HTERT RPE-1 (cell line): ENCODE data around the gene EPB41L1.

Experiments used
- in situ Hi-C: fragments of 300-500 bp; cut with MboI; formaldehyde crosslinking; loops from 4 replicates; pipeline ENCODE4 v1.14.3; 2020; ENCODE audit warnings: low sequenced_read_pairs

The EPB41L1 gene

DNA sequence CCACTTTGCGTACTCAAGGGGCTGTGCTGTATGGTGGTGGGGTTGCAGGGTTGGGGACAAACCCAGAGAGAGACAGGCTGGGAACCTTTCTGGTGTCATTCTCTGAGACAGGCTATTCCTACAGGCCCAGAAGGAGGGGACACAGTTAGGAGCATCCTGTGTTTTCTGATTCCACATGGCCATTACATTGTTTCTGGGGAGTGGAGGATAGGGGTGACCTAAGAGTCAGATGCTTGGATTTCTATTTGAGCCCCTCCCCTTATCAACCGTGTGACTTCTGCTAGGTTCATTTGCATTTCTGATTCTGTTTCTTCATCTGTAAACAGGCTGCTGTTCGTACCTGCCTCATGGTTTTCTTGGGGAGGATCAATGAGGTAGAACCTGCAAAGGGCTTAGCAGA, 29.4 kb upstream of the EPB41L1 start:
- in situ Hi-C loops = loop anchor here (25.0 kb wide), 1 partner anchor 138 kb away; no protein-coding TSS in a partner anchor

DNA sequence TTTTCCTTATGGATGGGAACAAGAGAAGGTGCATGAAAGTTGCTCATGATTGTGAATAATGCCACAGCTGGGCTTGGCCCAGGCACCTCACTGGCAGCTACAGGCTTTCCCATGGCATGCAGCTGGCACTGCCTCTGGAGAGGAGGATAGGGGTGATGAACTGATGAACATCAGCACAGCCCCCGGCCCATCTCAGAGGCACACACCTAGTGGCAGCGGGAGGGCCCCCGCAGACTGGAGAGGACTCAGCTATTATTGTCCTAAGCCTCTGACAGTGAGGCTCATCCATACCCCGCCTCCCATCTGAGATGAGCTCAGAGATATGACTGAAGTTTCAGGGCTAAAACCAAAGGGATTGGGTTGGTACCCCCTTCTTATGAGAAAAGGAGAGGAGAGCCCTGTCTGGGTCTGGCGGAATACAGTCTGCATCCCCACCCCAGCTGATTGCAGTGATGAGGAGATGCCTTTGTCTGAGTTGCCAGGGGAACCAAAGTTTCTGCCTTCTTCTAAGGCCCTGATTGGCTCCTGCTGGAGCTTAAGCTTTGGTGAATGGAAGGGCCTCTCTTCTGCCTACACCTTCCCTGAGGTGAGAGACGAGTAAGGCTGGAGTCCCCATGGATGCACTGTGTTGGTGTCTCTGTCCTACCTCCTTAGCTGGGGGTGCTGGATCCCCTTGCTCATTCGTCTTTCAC, 27.6 kb upstream of the EPB41L1 start:
- in situ Hi-C loops = loop anchor here (25.0 kb wide), 1 partner anchor 140 kb away; no protein-coding TSS in a partner anchor

DNA sequence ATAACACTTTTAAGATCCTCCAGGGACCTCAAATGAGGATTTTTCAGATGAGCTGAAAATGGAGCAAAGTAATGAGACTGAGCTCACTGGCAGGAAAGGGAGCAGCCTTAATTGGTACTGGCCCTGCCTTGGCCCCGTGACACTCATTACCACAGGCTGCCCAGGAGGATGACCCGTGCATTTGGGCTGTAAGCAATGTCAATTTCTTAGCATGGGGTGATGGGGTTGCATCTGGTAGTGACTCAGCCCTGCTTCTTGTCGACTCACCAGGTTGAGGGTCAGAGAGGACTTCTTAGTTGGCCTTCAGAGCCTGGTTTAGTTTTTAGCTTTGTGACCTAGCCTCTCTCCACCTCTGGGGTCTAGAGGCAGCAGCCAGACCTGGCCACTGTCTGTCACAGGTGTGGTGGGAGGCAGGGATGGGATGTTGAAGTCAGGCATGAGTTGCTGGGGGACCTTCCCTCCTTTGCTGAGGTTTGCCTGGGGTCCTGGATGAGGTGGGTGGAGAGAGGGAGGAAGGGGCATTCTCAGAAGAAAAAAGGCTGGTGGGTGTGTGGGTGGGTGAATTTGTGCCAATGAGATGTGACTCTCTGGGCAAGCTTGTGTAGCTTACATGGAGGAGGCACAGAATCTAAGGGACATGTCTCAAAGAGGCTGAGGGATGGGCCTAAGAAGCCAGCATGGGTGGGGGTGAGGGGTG, 25.9 kb upstream of the EPB41L1 start:
- in situ Hi-C loops = loop anchor here (25.0 kb wide), 1 partner anchor 141 kb away; no protein-coding TSS in a partner anchor

DNA sequence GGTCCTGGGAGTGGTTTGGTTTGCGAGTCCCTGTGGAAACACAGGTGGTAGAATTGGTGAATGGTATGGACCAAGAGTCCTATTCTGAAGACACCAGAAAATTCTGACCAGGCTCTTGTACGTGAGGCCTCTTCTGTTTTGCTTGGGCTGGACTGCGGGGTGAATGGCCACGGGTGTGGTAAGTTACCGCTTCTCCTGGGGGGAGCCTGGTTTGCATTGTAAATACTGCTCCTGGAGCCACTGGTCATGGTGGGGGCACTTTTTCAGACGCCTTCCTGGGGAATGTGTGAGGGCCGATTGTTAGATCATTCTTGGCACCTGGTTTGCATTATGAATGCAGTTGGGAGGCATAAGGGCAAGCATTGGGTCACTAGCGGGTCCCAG, 25.4 kb upstream of the EPB41L1 start:
- in situ Hi-C loops = loop anchor here (25.0 kb wide), 1 partner anchor 142 kb away; no protein-coding TSS in a partner anchor

- in situ Hi-C loops = loop anchor here (25.0 kb wide), 1 partner anchor 143 kb away; no protein-coding TSS in a partner anchor
These were observed 24.1 kb upstream of the EPB41L1 start for GRCh38 chr20:36130390-36130789.

- in situ Hi-C loops = loop anchor here (25.0 kb wide), 1 partner anchor 146 kb away; no protein-coding TSS in a partner anchor
These were observed 21.7 kb upstream of the EPB41L1 start for GRCh38 chr20:36132802-36133211.

- in situ Hi-C loops = loop anchor here (25.0 kb wide), 1 partner anchor 147 kb away; no protein-coding TSS in a partner anchor
These were observed 20.7 kb upstream of the EPB41L1 start for GRCh38 chr20:36133821-36134220.

DNA sequence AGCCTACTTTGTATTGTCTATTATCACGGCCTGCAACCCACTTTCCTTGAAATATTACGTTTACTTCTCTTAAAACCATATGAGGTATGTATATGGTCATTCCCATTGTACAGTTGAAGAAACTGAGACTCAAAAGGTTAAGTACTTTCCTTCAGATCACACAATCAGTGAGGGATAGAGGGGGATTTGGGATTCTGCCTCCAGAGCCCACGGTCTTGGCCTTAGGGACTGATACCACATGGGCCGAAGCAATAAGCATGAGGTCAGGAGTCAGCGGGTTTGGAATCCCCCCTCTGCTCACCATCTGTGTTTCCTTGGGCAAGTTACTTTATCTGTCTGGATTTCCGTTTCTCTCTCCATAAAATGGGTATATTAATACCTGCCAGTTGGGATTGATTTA, 19.4 kb upstream of the EPB41L1 start:
- in situ Hi-C loops = loop anchor here (25.0 kb wide), 1 partner anchor 148 kb away; no protein-coding TSS in a partner anchor

DNA sequence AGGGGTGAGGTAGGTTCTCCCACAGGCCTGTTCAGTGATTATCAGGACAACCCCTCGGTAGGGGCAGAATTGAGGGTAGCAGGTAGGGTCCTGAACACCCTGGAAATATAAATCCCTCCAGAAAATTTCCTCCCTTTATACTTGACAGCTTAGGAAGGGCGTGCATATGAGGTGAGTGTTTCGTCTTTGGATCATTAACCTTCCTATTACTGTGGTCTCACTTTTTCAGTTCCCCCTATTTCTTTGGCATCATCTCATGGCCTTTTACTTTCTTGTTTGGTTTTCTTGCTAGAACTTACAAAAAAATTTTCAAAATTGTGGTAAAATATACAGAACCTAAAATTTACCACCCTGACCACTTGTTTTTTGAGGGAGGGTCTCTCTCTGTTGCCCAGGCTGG, 18.7 kb upstream of the EPB41L1 start:
- in situ Hi-C loops = loop anchor here (25.0 kb wide), 1 partner anchor 149 kb away; no protein-coding TSS in a partner anchor

DNA sequence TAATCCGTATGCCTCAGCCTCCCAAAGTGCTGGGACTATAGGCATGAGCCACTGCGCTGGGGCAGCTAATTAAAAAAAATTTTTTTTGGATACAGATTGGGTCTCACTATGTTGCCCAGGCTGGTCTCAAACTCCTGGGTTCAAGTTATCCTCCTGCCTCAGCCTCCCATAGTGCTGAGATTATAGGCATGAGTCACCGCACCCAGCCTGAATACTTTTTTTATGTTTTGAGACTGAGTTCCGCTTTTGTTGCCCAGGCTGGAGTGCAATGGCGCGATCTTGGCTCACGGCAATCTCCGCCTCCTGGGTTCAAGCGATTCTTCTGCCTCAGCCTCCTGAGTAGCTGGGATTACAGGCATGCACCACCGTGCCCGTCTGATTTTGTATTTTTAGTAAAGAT, 17.2 kb upstream of the EPB41L1 start:
- in situ Hi-C loops = loop anchor here (25.0 kb wide), 1 partner anchor 150 kb away; no protein-coding TSS in a partner anchor

DNA sequence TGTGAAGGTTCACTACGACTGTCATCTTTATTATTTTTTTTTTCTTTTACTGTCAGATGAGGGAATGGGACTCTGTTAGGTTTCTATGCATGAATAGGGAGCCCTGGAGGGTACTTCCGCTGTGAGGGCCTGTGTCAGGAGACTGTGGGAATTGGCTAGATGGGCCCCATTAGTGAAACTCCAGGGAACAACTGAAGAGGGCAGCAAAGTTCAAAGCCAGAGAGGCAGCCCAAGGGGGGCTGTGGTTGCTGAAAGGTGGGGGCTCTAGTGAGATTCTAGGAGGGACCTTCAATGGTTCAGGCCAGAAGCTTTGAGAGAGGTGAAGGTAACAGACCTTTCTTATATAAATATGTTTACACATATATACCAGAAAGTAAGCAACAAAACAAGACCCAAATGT, 13.2 kb upstream of the EPB41L1 start:
- in situ Hi-C loops = loop anchor here (25.0 kb wide), 1 partner anchor 154 kb away; no protein-coding TSS in a partner anchor

DNA sequence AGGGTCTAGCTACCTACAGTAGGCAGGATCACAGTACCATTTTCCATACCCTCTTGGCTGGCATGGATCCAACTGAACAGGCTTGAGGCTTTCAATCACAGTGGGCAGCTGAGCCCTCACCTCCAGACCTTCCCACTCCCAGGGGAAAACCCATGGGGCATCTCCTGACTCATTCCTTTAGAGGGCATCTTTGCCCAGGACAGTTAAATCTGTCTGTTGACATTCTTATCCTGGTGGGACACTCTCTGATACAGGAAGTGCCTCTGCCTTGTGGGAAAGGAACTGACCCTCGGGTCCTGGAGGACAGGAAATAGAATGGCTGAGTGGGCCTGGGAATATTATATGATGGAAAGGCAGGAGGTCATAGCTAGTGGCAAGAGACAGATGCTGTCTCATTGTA, 10.2 kb upstream of the EPB41L1 start:
- in situ Hi-C loops = loop anchor here (25.0 kb wide), 1 partner anchor 157 kb away; no protein-coding TSS in a partner anchor

DNA sequence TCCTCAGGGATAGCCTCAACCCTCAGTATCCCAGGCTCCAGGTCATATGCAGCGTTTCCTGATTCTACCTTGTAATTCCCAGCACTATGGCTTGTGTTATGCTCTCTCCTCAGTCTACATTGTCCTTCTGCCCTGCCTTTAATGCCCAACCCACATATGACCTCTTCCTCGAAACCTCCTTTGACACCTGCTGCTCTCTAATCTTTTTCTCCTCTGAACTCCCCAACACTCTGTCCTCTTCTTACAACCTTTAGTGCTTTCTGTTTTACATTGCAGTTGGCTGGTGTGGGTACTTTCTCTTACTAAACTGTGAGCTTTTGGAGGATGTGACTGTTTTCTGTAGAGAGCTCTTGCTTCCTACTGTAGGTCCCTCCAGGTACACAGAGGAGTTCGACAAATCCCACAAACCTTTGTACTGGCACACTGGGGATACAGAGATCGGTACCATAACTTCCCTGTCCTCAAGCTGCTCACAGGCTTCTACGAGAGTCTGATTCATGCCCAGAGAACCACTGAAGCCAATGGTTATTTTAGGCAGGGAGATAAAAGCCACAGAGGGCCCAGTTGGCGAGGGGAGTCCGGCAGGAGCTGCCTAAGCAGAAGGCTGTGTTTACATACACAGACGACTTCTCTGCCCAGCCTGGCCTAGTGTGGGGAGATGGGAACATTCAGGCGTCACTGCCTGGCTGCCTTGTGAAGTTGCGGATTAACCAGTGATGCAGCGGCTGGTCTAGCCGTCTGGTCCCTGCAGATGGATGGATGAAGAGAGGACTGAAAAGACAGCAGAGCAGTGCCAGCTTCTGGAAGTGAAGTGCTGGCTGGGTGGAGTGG, 8.4 kb upstream of the EPB41L1 start:
- in situ Hi-C loops = loop anchor here (25.0 kb wide), 1 partner anchor 159 kb away; no protein-coding TSS in a partner anchor

GRCh38 chr20:36147690-36148089, 6.8 kb upstream of the EPB41L1 start:
- in situ Hi-C loops = loop anchor here (25.0 kb wide), 1 partner anchor 160 kb away; no protein-coding TSS in a partner anchor

DNA sequence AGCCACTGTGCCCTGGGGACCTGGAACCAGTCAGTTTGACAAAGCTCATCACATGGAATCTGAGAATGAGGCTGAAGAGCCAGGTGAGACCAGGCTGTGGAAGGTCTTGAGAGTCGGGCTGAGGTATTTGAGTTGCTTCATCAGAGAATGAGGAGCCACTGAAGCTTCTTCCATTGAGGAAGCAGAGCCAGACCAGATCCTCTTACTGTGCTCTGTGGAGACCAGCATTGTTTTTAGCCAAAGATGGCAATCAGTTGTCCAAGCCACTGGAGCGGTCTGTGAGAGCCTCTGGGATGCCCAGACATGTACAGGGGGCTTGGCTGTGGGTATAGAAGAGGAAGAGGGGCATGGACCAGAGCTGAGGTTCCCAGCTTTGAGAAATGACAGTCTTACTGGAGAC, 6.1 kb upstream of the EPB41L1 start:
- in situ Hi-C loops = loop anchor here (25.0 kb wide), 1 partner anchor 161 kb away; no protein-coding TSS in a partner anchor

DNA sequence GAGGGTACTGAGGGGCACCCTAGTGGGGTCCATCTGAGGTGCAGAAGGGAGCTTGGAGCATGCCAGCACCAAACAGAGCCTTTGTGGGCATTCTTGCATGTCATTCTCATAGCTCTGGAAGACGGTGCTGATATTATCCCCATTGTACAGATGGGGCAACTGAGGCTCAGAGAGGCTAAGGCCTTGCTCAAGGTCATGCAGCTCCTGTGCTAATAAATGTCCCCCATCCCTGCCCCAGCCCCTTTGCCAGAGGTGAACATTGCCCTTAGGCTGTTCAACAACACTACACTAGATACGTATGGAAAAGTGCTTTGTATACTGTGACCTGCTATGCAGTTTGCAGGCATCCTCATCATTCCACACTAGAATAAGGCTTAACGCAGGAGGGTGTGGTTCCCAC, 5.5 kb upstream of the EPB41L1 start:
- in situ Hi-C loops = loop anchor here (25.0 kb wide), 1 partner anchor 162 kb away; no protein-coding TSS in a partner anchor

DNA sequence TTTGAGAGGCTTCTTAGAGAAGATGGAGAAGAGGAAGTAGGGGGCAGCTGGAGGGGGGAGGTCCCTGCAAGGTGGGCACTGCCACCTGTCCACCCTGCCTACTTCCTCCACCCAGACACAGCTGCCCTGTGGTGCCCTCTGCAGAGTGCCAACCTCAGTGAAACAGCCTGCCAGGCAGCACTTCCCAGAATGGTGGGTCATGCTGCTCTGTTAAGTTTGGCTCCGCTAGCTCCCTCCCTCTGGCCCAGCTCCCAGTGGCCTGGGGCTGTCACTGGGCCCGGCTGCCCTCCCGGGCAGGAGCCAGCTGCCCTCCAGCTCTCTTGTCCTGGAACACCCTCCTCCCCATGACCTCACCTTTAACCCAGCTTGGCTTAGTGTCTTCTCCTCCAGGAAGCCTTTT, 5.1 kb upstream of the EPB41L1 start:
- in situ Hi-C loops = loop anchor here (25.0 kb wide), 1 partner anchor 162 kb away; no protein-coding TSS in a partner anchor

DNA sequence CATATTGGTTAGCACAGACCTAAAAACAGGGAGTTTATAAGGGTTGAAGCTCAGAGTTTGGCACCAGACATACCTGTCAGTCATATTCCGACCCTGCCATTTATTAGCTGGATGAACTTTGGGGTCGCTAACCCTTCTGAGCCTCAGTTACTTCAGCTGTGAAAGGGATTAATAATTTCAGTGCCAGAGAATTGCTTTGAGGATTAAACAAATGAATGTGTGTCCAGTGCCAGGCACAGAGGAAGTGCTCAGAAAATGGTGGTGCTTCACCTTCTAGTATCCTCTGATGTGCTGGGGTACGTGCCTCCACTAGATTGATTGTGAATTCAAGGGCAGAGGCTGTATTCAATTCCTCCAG, 4.1 kb upstream of the EPB41L1 start:
- in situ Hi-C loops = no loop called here

DNA sequence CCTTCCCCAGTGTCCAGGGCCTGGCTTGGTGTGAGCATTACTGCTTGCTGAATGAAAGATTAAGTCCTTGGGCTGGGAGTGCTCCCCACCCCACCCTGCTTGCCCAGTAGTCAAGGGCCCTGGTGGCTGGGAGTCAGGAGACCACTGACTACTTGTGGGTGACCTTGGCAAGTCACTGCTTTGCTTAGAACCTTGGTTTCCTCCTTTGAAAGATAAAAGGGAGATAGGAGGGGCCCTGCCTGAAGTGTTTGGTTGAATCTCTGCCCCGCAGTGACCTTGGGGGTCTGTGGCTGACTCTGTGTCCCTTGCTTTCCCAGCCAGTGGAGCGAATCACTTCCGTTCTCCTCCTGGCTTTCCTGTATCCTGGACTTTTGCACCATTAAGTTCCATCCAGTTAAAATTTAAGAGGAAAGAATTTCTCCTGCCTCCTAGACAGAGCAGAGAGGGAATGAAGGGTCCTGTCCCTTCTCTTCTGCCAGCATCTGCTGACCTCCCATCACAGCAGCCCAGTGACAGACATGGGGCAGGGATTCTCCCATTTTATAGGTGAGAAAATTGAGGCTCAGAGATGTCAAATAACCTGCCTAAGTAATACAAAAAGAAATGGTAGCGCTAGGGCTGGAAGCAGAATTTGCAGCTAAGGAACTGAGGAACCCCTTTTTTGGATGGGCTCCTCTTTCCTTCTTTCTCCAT, 3.5 kb upstream of the EPB41L1 start:
- in situ Hi-C loops = no loop called here

DNA sequence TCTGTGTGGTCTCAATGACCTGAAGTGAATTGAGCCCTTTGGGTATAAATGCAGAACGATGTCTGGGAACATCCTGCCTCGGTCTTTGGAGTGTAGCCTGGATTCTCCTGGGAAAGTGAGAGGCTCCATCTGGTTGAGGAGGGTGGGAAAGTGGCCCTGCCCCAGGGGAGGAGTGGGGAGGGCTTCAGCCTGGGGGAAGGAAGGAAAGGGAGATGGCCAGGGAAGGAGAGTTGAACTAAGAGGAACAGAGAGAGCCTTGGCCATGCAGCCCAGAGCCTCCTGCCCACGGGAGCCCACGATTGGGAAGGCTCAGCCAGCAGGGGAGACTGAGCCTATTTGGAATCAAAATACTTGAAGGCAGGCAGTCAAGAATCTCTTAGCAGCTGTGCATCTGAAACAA, 2.3 kb upstream of the EPB41L1 start:
- in situ Hi-C loops = no loop called here
